DND-41 (cell line): ENCODE results near the gene DNER.

Source experiments
- ATAC-seq: fragments of 200-7000 bp; cut with Tn5 transposase; 3 replicates; pipeline ENCODE4 v1.9.1; 2021; ENCODE audit warnings: low read depth; ENCODE audit not compliant: insufficient read depth
- DNase-seq: peaks from one replicate; pipeline ENCODE4 v3.0.0-alpha.2; 2020
- H2AFZ ChIP-seq: 2 replicates; pipeline ENCODE4 v1.6.0; 2012; ENCODE audit warnings: low read depth, low read length
- H3K27ac ChIP-seq: 2 replicates; pipeline ENCODE4 v1.5.1; 2012; ENCODE audit warnings: low read length, inconsistent platforms
- H3K27me3 ChIP-seq: fragments of 200-600 bp; sonication (generic); 2 replicates; pipeline ENCODE4 v1.6.0; 2012; ENCODE audit warnings: low read length, mild to moderate bottlenecking, inconsistent platforms; ENCODE audit not compliant: insufficient read depth, poor library complexity
- H3K36me3 ChIP-seq: 2 replicates; pipeline ENCODE4 v1.5.1; 2012; ENCODE audit warnings: low read length, inconsistent platforms; ENCODE audit not compliant: insufficient read depth
- H3K4me1 ChIP-seq: 2 replicates; pipeline ENCODE4 v1.5.1; 2012; ENCODE audit warnings: mild to moderate bottlenecking, low read length; ENCODE audit not compliant: insufficient read depth
- H3K4me2 ChIP-seq: 2 replicates; pipeline ENCODE4 v1.6.0; 2012; ENCODE audit warnings: mild to moderate bottlenecking, moderate library complexity, low read length, inconsistent platforms; ENCODE audit not compliant: insufficient read depth
- H3K4me3 ChIP-seq, 2 experiments: fragments of 200-600 bp in 1 of 2; shearing (Covaris generic) in 1 of 2; 2 replicates each; pipeline ENCODE4 v1.5.1; 2012 to 2016; ENCODE audit warnings: inconsistent platforms in 2 of 2, low read length in 2 of 2, mild to moderate bottlenecking in 2 of 2, low read depth in 1 of 2, moderate library complexity in 1 of 2
- H3K79me2 ChIP-seq: 2 replicates; pipeline ENCODE4 v1.6.0; 2012; ENCODE audit warnings: low read length, inconsistent platforms; ENCODE audit not compliant: insufficient read depth
- H3K9ac ChIP-seq: 2 replicates; pipeline ENCODE4 v1.6.0; 2012; ENCODE audit warnings: low read depth, mild to moderate bottlenecking, inconsistent platforms, low read length, moderate library complexity
- H3K9me3 ChIP-seq: 2 replicates; pipeline ENCODE4 v1.5.1; 2012; ENCODE audit warnings: low read length, moderate library complexity, mild to moderate bottlenecking, inconsistent platforms; ENCODE audit not compliant: insufficient read depth, severe bottlenecking
- H4K20me1 ChIP-seq: 2 replicates; pipeline ENCODE4 v1.6.0; 2012; ENCODE audit warnings: low read length; ENCODE audit not compliant: insufficient read depth
- EZH2 ChIP-seq: IDR thresholded peaks from 3 replicates; pipeline ENCODE4 v1.6.1; 2012; ENCODE audit warnings: borderline replicate concordance, low read depth, mild to moderate bottlenecking, moderate library complexity, low read length, inconsistent platforms; ENCODE audit not compliant: severe bottlenecking
- TF ChIP-seq, protein P1 (sequence below): IDR thresholded peaks from 2 replicates; pipeline ENCODE4 v1.5.1; 2012; ENCODE audit warnings: borderline replicate concordance, low read length, moderate library complexity, mild to moderate bottlenecking; ENCODE audit not compliant: poor library complexity, severe bottlenecking; ENCODE audit errors: extremely low read depth

DNER gene

DNA sequence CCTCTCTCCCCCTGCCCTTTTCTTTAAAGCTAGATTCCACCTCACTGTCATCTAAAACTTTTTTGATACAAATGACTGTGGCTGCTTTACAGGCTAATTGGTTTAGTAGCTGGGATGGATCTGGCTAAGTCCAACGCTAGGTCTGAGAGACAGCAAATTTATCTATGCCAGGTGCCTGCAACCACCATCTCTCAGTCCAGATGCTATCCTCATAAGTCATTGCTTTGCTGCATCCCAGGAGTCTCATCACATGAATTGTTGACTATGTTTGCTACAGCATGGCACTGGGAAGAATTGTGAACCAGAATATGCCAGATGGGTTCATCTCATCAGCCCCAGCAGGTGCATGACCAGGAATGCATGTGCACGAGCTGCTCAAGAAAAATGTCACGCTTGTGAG lies 343.3 kb downstream of the DNER start:
- Histone ChIP-seq H2AFZ (no peak overlapping the region), H3K4me1 (no peaks in the 10 kb centered on the region), H3K4me2 (no peak overlapping the region), H3K27ac (no peak overlapping the region), H3K27me3 (no peaks in the 10 kb centered on the region), H4K20me1 (no peaks in the 10 kb centered on the region), H3K9ac (no peak overlapping the region), H3K4me3 (no peak overlapping the region), H3K36me3 (no peaks in the 10 kb centered on the region), H3K79me2 (no peaks in the 10 kb centered on the region), H3K9me3 (no peaks in the 10 kb centered on the region)
- TF ChIP-seq, protein P1, sequence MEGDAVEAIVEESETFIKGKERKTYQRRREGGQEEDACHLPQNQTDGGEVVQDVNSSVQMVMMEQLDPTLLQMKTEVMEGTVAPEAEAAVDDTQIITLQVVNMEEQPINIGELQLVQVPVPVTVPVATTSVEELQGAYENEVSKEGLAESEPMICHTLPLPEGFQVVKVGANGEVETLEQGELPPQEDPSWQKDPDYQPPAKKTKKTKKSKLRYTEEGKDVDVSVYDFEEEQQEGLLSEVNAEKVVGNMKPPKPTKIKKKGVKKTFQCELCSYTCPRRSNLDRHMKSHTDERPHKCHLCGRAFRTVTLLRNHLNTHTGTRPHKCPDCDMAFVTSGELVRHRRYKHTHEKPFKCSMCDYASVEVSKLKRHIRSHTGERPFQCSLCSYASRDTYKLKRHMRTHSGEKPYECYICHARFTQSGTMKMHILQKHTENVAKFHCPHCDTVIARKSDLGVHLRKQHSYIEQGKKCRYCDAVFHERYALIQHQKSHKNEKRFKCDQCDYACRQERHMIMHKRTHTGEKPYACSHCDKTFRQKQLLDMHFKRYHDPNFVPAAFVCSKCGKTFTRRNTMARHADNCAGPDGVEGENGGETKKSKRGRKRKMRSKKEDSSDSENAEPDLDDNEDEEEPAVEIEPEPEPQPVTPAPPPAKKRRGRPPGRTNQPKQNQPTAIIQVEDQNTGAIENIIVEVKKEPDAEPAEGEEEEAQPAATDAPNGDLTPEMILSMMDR = no peak
- TF ChIP-seq EZH2 = no peak
- DNase-seq = no peak
- no peak for ATAC-seq

DNA sequence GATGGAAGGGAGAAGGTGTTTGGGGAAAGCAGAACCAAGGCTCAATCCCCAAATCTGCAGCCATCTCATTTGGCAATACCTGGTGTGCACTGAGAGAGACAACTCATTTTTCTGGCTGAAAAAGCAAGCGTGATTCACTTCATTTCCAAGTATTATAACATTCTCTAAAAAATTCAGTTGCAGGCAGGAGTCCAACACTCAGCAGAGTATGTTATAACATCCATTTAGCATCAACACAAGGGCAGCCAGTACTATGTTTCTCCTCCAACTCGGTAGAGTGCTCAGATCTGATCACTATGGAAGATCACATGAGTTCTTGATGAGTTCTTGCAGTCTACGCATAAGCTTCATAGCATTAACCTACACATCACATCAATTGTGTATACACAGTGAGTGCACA lies 343.8 kb downstream of the DNER start:
- H3K9ac ChIP-seq = no peak overlapping the region
- no peak overlapping the region for H3K4me3 ChIP-seq
- no peak overlapping the region for H3K27ac ChIP-seq
- no peaks in the 10 kb centered on the region for H3K27me3 ChIP-seq
- H2AFZ ChIP-seq = no peak overlapping the region
- no peak for ATAC-seq
- H3K36me3 ChIP-seq = no peaks in the 10 kb centered on the region
- no peaks in the 10 kb centered on the region for H3K9me3 ChIP-seq
- H4K20me1 ChIP-seq = no peaks in the 10 kb centered on the region
- no peak overlapping the region for H3K4me2 ChIP-seq
- no peaks in the 10 kb centered on the region for H3K4me1 ChIP-seq
- no peak for DNase-seq
- no peaks in the 10 kb centered on the region for H3K79me2 ChIP-seq
- TF ChIP-seq, protein P1 = no peak
- no peak for TF ChIP-seq EZH2

DNA sequence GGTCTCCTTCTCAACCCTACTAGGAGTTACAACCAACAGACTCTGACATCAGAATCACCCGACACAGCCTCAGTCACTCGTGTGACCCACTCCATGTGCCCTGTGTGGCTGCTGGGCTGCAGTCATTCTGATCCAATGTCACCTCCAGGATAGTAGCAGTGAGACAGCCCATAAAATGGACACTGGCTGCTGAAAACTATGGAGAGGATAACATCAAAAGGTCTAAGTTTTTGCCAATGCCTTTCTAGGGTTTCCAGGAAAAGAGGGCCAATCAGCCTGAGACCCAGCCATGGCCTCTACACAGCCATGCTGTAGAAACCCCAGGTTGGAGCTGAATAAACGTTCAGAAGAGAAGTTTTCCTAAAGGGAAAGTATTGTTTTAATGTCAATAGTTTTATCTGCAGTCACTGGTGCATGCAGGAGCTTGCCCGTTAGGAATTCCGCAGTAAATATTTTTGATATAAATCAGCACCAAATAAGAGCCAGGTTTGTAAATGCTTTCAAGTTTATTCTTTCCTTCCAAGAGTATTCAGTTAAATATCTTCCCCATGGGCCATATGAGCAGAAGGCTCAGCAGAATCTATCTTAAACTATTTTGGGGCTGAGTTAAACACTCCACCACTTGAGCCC lies 351.1 kb downstream of the DNER start:
- no peak overlapping the region for H3K27ac ChIP-seq
- no peak for TF ChIP-seq EZH2
- TF ChIP-seq, protein P1 = no peak

More for the DNA sequence above, 351.1 kb downstream of the DNER start:
- no peak for ATAC-seq
- Histone ChIP-seq H3K36me3 (no peaks in the 10 kb centered on the region), H3K79me2 (no peaks in the 10 kb centered on the region), H3K4me2 (no peak overlapping the region), H3K4me1 (no peaks in the 10 kb centered on the region), H2AFZ (no peak overlapping the region), H4K20me1 (no peaks in the 10 kb centered on the region), H3K9me3 (no peaks in the 10 kb centered on the region), H3K27me3 (no peaks in the 10 kb centered on the region), H3K4me3 (no peak overlapping the region), H3K9ac (no peak overlapping the region)
- DNase-seq = no peak
